DND-41 (cell line): ENCODE results near the gene MEGF11.

ENCODE experiments used
- CTCF ChIP-seq: IDR thresholded peaks from 2 replicates; pipeline ENCODE4 v1.5.1; 2012; ENCODE audit warnings: borderline replicate concordance, low read length, moderate library complexity, mild to moderate bottlenecking; ENCODE audit not compliant: poor library complexity, severe bottlenecking; ENCODE audit errors: extremely low read depth
- EZH2 ChIP-seq: IDR thresholded peaks from 3 replicates; pipeline ENCODE4 v1.6.1; 2012; ENCODE audit warnings: borderline replicate concordance, low read depth, mild to moderate bottlenecking, moderate library complexity, low read length, inconsistent platforms; ENCODE audit not compliant: severe bottlenecking

GRCh38 chr15:65919353-65919752 is 334.2 kb downstream of the MEGF11 start:
- TF ChIP-seq CTCF = no peak
- TF ChIP-seq EZH2 = no peak
